Left ventricle myocardium inferior (tissue), 1 donor: ENCODE measurements around the gene NR0B1. TPM values are rescaled to one million over a fixed set of nuclear protein-coding genes. Genes with fewer than 3 reads are reported as not detected.

Experiments used
- DNase-seq: peaks from one replicate; pipeline ENCODE4 v3.0.0-alpha.2; 2020
- H3K27ac ChIP-seq: fragments of 200-600 bp; replicated peaks from 2 replicates; pipeline ENCODE4 v1.8.0; 2021
- H3K27me3 ChIP-seq: fragments of 200-600 bp; 2 replicates; pipeline ENCODE4 v1.8.0; 2021; ENCODE audit warnings: low read depth
- H3K36me3 ChIP-seq: fragments of 200-600 bp; 2 replicates; pipeline ENCODE4 v1.8.0; 2021
- H3K4me1 ChIP-seq: fragments of 200-600 bp; 2 replicates; pipeline ENCODE4 v1.8.0; 2021
- H3K4me3 ChIP-seq: fragments of 200-600 bp; 2 replicates; pipeline ENCODE4 v1.8.0; 2021; ENCODE audit warnings: mild to moderate bottlenecking, moderate library complexity
- H3K9me3 ChIP-seq: fragments of 200-600 bp; replicated peaks from 2 replicates; pipeline ENCODE4 v1.8.0; 2021
- intact Hi-C: fragments of 100-400 bp; cut with micrococcal nuclease; formaldehyde crosslinking; loops from one replicate; pipeline ENCODE4 v1.11.0; 2022
- total RNA-seq: library from RNA; stranded (reverse); fragmentation: NEBNext Ultra II Directional; extraction: Animal tissue kit (Norgen Biotek cat#: 25700); gene quantifications from one replicate; pipeline ENCODE4 v1.2.1, GENCODE V29; 2021
- TF ChIP-seq, protein P1 (sequence below): fragments of 200-600 bp; IDR thresholded peaks from 2 replicates; pipeline ENCODE4 v1.8.0; 2021; ENCODE audit warnings: antibody characterized with exemption, mild to moderate bottlenecking, borderline replicate concordance
- donor health status: DM: no; HTN: yes; CAD: no; lungs with severe emphysema.

NR0B1 gene
- total RNA-seq, 1 donor from 2014 or later: not detected

DNA sequence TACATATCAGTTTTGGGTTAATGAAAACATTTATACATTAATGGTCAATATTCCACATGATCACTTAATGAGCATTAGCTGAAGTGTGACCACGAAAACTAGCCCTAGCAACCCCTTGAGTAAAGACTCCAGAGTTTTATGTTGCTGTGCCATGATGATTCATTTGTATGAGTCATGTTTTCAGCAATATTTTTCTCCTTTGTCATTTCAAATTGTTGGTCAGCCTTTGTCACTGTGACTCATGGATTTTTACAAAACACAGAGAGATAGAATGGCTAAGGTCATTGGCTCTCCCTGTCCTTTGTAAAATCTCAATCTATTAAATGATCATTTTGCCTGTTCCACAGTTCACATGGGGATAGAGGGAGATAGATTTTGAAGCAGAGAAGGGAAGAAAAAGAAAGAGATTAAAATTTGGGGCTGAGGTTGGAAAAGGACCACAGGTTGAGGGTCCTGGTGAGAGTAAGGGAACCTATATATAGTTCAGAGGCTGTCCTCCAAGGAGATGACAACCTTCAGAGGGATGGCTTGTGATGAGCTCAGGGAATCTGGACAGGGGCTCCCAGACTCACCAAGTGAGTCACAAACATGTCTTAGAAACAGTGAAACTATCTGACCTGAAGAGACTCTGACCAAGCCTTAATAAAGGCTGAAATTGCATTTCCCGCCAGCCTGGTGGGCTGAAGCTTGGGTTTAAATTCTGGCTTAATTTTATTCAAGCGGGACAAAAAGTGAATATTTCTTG, 25.6 kb downstream of the NR0B1 start:
- no peaks in the 10 kb centered on the region for H3K9me3 ChIP-seq
- TF ChIP-seq, protein P1, sequence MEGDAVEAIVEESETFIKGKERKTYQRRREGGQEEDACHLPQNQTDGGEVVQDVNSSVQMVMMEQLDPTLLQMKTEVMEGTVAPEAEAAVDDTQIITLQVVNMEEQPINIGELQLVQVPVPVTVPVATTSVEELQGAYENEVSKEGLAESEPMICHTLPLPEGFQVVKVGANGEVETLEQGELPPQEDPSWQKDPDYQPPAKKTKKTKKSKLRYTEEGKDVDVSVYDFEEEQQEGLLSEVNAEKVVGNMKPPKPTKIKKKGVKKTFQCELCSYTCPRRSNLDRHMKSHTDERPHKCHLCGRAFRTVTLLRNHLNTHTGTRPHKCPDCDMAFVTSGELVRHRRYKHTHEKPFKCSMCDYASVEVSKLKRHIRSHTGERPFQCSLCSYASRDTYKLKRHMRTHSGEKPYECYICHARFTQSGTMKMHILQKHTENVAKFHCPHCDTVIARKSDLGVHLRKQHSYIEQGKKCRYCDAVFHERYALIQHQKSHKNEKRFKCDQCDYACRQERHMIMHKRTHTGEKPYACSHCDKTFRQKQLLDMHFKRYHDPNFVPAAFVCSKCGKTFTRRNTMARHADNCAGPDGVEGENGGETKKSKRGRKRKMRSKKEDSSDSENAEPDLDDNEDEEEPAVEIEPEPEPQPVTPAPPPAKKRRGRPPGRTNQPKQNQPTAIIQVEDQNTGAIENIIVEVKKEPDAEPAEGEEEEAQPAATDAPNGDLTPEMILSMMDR: no peak
- H3K4me3 ChIP-seq: no peak overlapping the region
- no peaks in the 10 kb centered on the region for H3K27me3 ChIP-seq
- no peaks in the 10 kb centered on the region for H3K4me1 ChIP-seq
- H3K36me3 ChIP-seq: no peaks in the 10 kb centered on the region
- DNase-seq: no peak
- intact Hi-C loops: no loop called here
- H3K27ac ChIP-seq: no peak overlapping the region

DNA sequence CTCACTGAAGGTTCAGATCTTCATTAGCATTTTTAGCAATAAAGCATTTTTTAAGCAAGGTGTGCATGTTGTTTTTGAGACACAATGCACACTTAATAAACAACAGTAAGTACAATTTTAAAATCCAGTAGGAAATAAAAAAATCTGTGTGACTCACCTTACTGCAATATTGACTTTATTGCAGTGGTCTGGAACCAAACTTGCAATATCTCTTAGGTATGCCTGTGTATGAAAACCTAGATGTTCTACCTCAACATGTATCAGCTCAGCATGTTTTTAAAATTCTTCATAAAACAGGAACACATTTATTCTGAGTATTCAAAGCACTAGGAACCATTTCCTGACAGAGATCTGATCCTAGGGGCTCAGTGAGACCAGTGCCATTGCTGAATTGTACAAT, 26.7 kb downstream of the NR0B1 start:
- intact Hi-C loops: no loop called here
- H3K36me3 ChIP-seq: no peaks in the 10 kb centered on the region
- TF ChIP-seq, protein P1: no peak
- H3K4me1 ChIP-seq: no peaks in the 10 kb centered on the region
- H3K4me3 ChIP-seq: no peak overlapping the region
- no peaks in the 10 kb centered on the region for H3K27me3 ChIP-seq
- no peak overlapping the region for H3K27ac ChIP-seq
- DNase-seq: no peak
- H3K9me3 ChIP-seq: no peaks in the 10 kb centered on the region

DNA sequence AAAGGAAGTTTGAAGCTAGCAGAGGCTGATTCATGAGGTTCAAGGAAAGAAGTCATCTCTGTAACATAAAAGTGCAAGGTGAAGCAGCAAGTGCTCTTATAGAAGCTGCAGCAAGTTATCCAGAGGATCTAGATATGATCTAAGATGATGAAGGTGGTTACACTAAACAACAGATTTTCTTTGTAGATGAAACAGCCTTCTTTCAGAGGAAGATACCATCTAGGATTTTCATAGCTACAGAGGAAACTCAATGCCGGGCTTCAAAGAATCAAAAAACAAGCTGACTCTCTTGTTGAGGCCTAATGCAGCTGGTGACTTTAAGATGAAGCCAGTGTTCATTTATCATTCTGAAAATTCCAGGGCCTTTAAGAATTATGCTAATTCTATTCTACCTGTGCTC, 28.8 kb downstream of the NR0B1 start:
- Histone ChIP-seq H3K4me1 (no peaks in the 10 kb centered on the region), H3K27ac (no peak overlapping the region), H3K9me3 (no peaks in the 10 kb centered on the region), H3K27me3 (no peaks in the 10 kb centered on the region), H3K4me3 (no peak overlapping the region), H3K36me3 (no peaks in the 10 kb centered on the region)
- intact Hi-C loops: no loop called here
- TF ChIP-seq, protein P1: no peak
- no peak for DNase-seq

DNA sequence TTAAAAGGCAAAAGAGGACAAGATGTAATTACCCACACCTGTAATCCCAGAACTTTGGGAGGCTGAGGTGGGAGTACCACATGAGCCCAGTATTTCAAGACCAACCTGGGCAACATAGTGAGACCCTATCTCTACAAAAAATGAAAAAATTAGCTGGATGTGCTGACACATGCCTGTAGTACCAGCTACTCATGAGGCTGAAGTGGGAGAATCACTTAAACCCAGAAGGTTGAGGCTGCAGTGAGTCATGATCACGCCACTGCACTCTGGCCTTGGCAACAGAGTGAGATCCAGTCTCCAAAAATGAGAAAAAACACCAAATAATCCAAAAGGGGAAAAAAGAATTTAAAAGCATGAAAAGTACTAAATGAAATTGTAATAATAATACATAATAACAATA, 30.8 kb downstream of the NR0B1 start:
- Histone ChIP-seq H3K36me3 (no peaks in the 10 kb centered on the region), H3K27ac (no peak overlapping the region), H3K27me3 (no peaks in the 10 kb centered on the region), H3K4me3 (no peak overlapping the region), H3K4me1 (no peaks in the 10 kb centered on the region), H3K9me3 (no peaks in the 10 kb centered on the region)
- intact Hi-C loops: no loop called here
- DNase-seq: no peak
- TF ChIP-seq, protein P1: no peak

DNA sequence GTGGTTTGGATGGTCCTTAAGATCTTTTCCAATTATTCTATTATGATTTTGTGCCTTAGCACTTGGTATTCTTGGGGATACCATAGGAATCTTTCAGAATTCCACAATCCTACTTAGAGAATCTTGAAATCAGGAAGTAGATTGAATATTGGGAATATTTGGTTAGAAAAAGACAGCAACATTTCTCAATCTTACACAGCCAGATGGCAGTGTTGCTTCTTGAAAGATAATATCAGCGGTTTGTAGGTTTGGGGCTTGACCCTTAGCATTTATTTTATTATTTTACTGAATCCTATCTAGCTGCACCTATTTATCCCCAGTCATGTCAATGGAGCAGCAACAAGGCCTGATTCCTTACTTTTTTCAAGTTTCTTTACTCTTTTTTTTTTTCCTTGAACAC, 33.7 kb downstream of the NR0B1 start:
- Histone ChIP-seq H3K36me3 (no peaks in the 10 kb centered on the region), H3K27me3 (no peaks in the 10 kb centered on the region), H3K4me3 (no peak overlapping the region), H3K4me1 (no peaks in the 10 kb centered on the region), H3K27ac (no peak overlapping the region), H3K9me3 (no peaks in the 10 kb centered on the region)
- intact Hi-C loops: no loop called here
- DNase-seq: no peak
- TF ChIP-seq, protein P1: peak; percentile 20
